RWPE1 (cell line): ENCODE results near the gene USP28.

Source experiments
- CTCF ChIA-PET: fragments of 350-600 bp; sonication (Branson Sonifier 250); formaldehyde crosslinking; extraction: SDS; loops from one replicate; lab custom pipeline; 2021; lab: Yijun Ruan, JAX
- POLR2A ChIA-PET: fragments of 400-600 bp; formaldehyde crosslinking; extraction: SDS; loops from one replicate; lab custom pipeline; 2020; ENCODE audit warnings: antibody characterized with exemption; ENCODE audit not compliant: low non-redundant PET; lab: Yijun Ruan, JAX
- DNase-seq: peaks from one replicate; pipeline ENCODE4 v3.0.0; 2012; ENCODE audit warnings: low spot score
- H3K27ac ChIP-seq: fragments of 450-650 bp; 2 replicates; pipeline ENCODE4 v1.5.1; 2017
- TF ChIP-seq, protein P1 (sequence below): fragments of 450-650 bp; conservative IDR thresholded peaks from 2 replicates; pipeline ENCODE4 v1.5.1; 2017; ENCODE audit warnings: low read depth, mild to moderate bottlenecking

USP28 gene

GRCh38 chr11:113760241-113760640, 115.1 kb downstream of the USP28 start:
- no peak for DNase-seq
- H3K27ac ChIP-seq, result no peak overlapping the region
- ChIA-PET POLR2A (no interaction called here), CTCF (no interaction called here)
- TF ChIP-seq, protein P1, sequence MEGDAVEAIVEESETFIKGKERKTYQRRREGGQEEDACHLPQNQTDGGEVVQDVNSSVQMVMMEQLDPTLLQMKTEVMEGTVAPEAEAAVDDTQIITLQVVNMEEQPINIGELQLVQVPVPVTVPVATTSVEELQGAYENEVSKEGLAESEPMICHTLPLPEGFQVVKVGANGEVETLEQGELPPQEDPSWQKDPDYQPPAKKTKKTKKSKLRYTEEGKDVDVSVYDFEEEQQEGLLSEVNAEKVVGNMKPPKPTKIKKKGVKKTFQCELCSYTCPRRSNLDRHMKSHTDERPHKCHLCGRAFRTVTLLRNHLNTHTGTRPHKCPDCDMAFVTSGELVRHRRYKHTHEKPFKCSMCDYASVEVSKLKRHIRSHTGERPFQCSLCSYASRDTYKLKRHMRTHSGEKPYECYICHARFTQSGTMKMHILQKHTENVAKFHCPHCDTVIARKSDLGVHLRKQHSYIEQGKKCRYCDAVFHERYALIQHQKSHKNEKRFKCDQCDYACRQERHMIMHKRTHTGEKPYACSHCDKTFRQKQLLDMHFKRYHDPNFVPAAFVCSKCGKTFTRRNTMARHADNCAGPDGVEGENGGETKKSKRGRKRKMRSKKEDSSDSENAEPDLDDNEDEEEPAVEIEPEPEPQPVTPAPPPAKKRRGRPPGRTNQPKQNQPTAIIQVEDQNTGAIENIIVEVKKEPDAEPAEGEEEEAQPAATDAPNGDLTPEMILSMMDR, result no peak

- CTCF ChIA-PET, result no interaction called here
These were observed 122.4 kb downstream of the USP28 start for GRCh38 chr11:113752932-113753331.

More at GRCh38 chr11:113752932-113753331, 122.4 kb downstream of the USP28 start:
- H3K27ac ChIP-seq, result no peak overlapping the region
- POLR2A ChIA-PET, result no interaction called here
- TF ChIP-seq, protein P1, result no peak
- DNase-seq, result no peak
